H9 (cell line): Measurements from ENCODE around the gene MYRIP. TPM values are rescaled to one million over a fixed set of nuclear protein-coding genes. Genes with fewer than 3 reads are reported as not detected.

ENCODE experiments used
- DNase-seq: peaks from one replicate; pipeline ENCODE4 v3.0.0-alpha.2; 2017
- H2AFZ ChIP-seq: one replicate; pipeline ENCODE4 v1.6.1; 2013; ENCODE audit warnings: mild to moderate bottlenecking, low read length, control low read depth, moderate library complexity
- H2AK5ac ChIP-seq: 2 replicates; pipeline ENCODE4 v1.6.1; 2013; ENCODE audit warnings: low read length, control low read depth, mixed read lengths; ENCODE audit not compliant: insufficient read length
- H2BK120ac ChIP-seq: one replicate; pipeline ENCODE4 v1.6.1; 2013; ENCODE audit warnings: low read depth, mild to moderate bottlenecking, low read length, control low read depth, inconsistent platforms; ENCODE audit not compliant: poor library complexity, severe bottlenecking
- H2BK12ac ChIP-seq: 2 replicates; pipeline ENCODE4 v1.6.1; 2013; ENCODE audit warnings: low read length, control low read depth, mixed read lengths, low read depth; ENCODE audit not compliant: insufficient read length
- H2BK15ac ChIP-seq: 2 replicates; pipeline ENCODE4 v1.6.1; 2013; ENCODE audit warnings: low read depth, low read length, control low read depth
- H2BK20ac ChIP-seq: one replicate; pipeline ENCODE4 v1.6.1; 2013; ENCODE audit warnings: low read depth, mild to moderate bottlenecking, low read length, control low read depth, inconsistent platforms; ENCODE audit not compliant: poor library complexity, severe bottlenecking
- H2BK5ac ChIP-seq: 2 replicates; pipeline ENCODE4 v1.6.1; 2013; ENCODE audit warnings: low read length, control low read depth, mixed read lengths; ENCODE audit not compliant: insufficient read length
- H3K14ac ChIP-seq: 2 replicates; pipeline ENCODE4 v1.6.1; 2013; ENCODE audit warnings: low read length, control low read depth; ENCODE audit not compliant: insufficient read depth
- H3K18ac ChIP-seq: 2 replicates; pipeline ENCODE4 v1.6.1; 2013; ENCODE audit warnings: low read depth, mild to moderate bottlenecking, mixed read lengths, low read length, control low read depth; ENCODE audit not compliant: insufficient read length
- H3K23ac ChIP-seq: 2 replicates; pipeline ENCODE4 v1.6.1; 2013; ENCODE audit warnings: low read length, control low read depth, mixed read lengths, low read depth; ENCODE audit not compliant: insufficient read length
- H3K23me2 ChIP-seq: 2 replicates; pipeline ENCODE4 v1.6.1; 2013; ENCODE audit warnings: low read depth, mild to moderate bottlenecking, mixed read lengths, low read length, control low read depth; ENCODE audit not compliant: insufficient read length, poor library complexity, severe bottlenecking
- H3K27ac ChIP-seq: 2 replicates; pipeline ENCODE4 v1.5.1; 2013; ENCODE audit warnings: low read length, control low read depth, mixed read lengths, low read depth; ENCODE audit not compliant: insufficient read length
- H3K27me3 ChIP-seq: 2 replicates; pipeline ENCODE4 v1.6.1; 2013; ENCODE audit warnings: low read length, control low read depth, inconsistent platforms; ENCODE audit not compliant: insufficient read depth
- H3K4ac ChIP-seq: 2 replicates; pipeline ENCODE4 v1.6.1; 2013; ENCODE audit warnings: low read depth, mild to moderate bottlenecking, control low read depth, inconsistent platforms, low read length, moderate library complexity
- H3K4me1 ChIP-seq: 2 replicates; pipeline ENCODE4 v1.6.1; 2013; ENCODE audit warnings: low read length, control low read depth, inconsistent platforms; ENCODE audit not compliant: insufficient read depth
- H3K4me2 ChIP-seq: 2 replicates; pipeline ENCODE4 v1.6.1; 2013; ENCODE audit warnings: low read length, control low read depth, mixed read lengths; ENCODE audit not compliant: insufficient read length, insufficient read depth
- H3K56ac ChIP-seq: 2 replicates; pipeline ENCODE4 v1.6.1; 2013; ENCODE audit warnings: low read depth, mild to moderate bottlenecking, mixed read lengths, low read length, control low read depth; ENCODE audit not compliant: insufficient read length
- H3K79me1 ChIP-seq: 2 replicates; pipeline ENCODE4 v1.6.1; 2013; ENCODE audit warnings: low read depth, mild to moderate bottlenecking, moderate library complexity, low read length, control low read depth, inconsistent platforms; ENCODE audit not compliant: insufficient read depth, poor library complexity, severe bottlenecking
- H3K79me2 ChIP-seq: 2 replicates; pipeline ENCODE4 v1.6.1; 2013; ENCODE audit warnings: low read length, control low read depth, inconsistent platforms; ENCODE audit not compliant: insufficient read depth
- H3K9ac ChIP-seq: 2 replicates; pipeline ENCODE4 v1.6.1; 2013; ENCODE audit warnings: low read length, control low read depth, mixed read lengths; ENCODE audit not compliant: insufficient read length; ENCODE audit errors: extremely low read depth
- H3K9me3 ChIP-seq: one replicate; pipeline ENCODE4 v1.6.1; 2013; ENCODE audit warnings: low read depth, low read length, inconsistent platforms; ENCODE audit not compliant: control insufficient read depth
- H3T11ph ChIP-seq: one replicate; pipeline ENCODE4 v1.6.1; 2013; ENCODE audit warnings: mild to moderate bottlenecking, low read length, control low read depth, inconsistent platforms
- H4K20me1 ChIP-seq: one replicate; pipeline ENCODE4 v1.6.1; 2013; ENCODE audit not compliant: control insufficient read depth, insufficient read length, insufficient read depth
- H4K5ac ChIP-seq: 2 replicates; pipeline ENCODE4 v1.6.1; 2013; ENCODE audit warnings: low read depth, mild to moderate bottlenecking, mixed read lengths, low read length, control low read depth; ENCODE audit not compliant: insufficient read length
- H4K8ac ChIP-seq: replicated peaks from 2 replicates; pipeline ENCODE4 v1.6.1; 2013; ENCODE audit warnings: low read length, control low read depth, mixed read lengths, low read depth; ENCODE audit not compliant: insufficient read length
- H4K91ac ChIP-seq: 2 replicates; pipeline ENCODE4 v1.6.1; 2013; ENCODE audit warnings: low read depth, mild to moderate bottlenecking, moderate library complexity, mixed read lengths, low read length, control low read depth; ENCODE audit not compliant: insufficient read length
- H3K27ac Mint-ChIP-seq, 3 experiments: 2 replicates in 2 of 3; 3 replicates in 1 of 3; pipeline ENCODE4 v1.8.0; 2020 to 2021; ENCODE audit warnings: mixed read lengths in 3 of 3, mild to moderate bottlenecking in 1 of 3, moderate library complexity in 1 of 3
- H3K27me3 Mint-ChIP-seq: 2 replicates; pipeline ENCODE4 v1.8.0; 2021; ENCODE audit warnings: low read depth, mild to moderate bottlenecking, moderate library complexity, mixed read lengths
- H3K36me3 Mint-ChIP-seq, 3 experiments: 2 replicates in 2 of 3; 3 replicates in 1 of 3; pipeline ENCODE4 v1.8.0; 2020 to 2021; ENCODE audit warnings: low read depth in 3 of 3, mixed read lengths in 3 of 3; ENCODE audit not compliant: insufficient read depth in 1 of 3
- H3K4me1 Mint-ChIP-seq, 2 experiments: 2 replicates each; pipeline ENCODE4 v1.8.0; 2020; ENCODE audit warnings: mixed read lengths in 2 of 2
- H3K4me3 Mint-ChIP-seq, 2 experiments: 2 replicates in 1 of 2; 3 replicates in 1 of 2; pipeline ENCODE4 v1.8.0; 2020 to 2021; ENCODE audit warnings: mild to moderate bottlenecking in 2 of 2, mixed read lengths in 2 of 2, moderate library complexity in 1 of 2
- H3K9me3 Mint-ChIP-seq, 2 experiments: 2 replicates in 1 of 2; 3 replicates in 1 of 2; pipeline ENCODE4 v1.8.0; 2020; ENCODE audit warnings: mild to moderate bottlenecking in 2 of 2, mixed read lengths in 2 of 2, moderate library complexity in 1 of 2
- WGBS: extraction: QIAGEN DNeasy Blood & Tissue Kit; methylation state at CpG from one replicate; pipeline ENCODE4 v1.1.7; 2013; ENCODE audit warnings: missing lambda C conversion rate, low lambda C conversion rate, mixed read lengths; ENCODE audit not compliant: insufficient read length; ENCODE audit errors: extremely low coverage; 5-methylcytosine and 5-hydroxymethylcytosine counted together
- total RNA-seq: library from RNA; stranded (reverse); gene quantifications from 2 replicates; pipeline ENCODE4 v1.2.1, GENCODE V29; 2021
- TF ChIP-seq, protein P1 (sequence below): fragments of 200-600 bp; sonication (generic); conservative IDR thresholded peaks from 3 replicates; pipeline ENCODE4 v1.8.0; 2021; ENCODE audit warnings: antibody characterized with exemption, mild to moderate bottlenecking

MYRIP gene
- total RNA-seq, 1 experiment from 2014 or later: 1.8 TPM

- Histone ChIP-seq H3K23me2 (no peaks in the 10 kb centered on the region), H3K4ac (no peak overlapping the region), H3K9me3 (peaks cover 5% of the 10 kb centered on the region), H3K79me1 (no peaks in the 10 kb centered on the region), H4K5ac (no peak overlapping the region), H2BK12ac (no peak overlapping the region), H2BK120ac (no peak overlapping the region), H3T11ph (no peak overlapping the region), H2AFZ (no peak overlapping the region), H3K4me1 (no peaks in the 10 kb centered on the region; the same call in 1 of the 2 replicates), H2AK5ac (no peak overlapping the region), H4K8ac (no peak overlapping the region), H2BK15ac (no peak overlapping the region), H4K91ac (no peak overlapping the region), H3K4me2 (no peak overlapping the region), H3K14ac (no peak overlapping the region), H3K27me3 (no peaks in the 10 kb centered on the region), H3K79me2 (no peaks in the 10 kb centered on the region), H3K23ac (no peak overlapping the region), H2BK5ac (no peak overlapping the region), H3K56ac (no peak overlapping the region), H3K27ac (no peak overlapping the region), H3K9ac (no peak overlapping the region), H4K20me1 (no peaks in the 10 kb centered on the region), H2BK20ac (no peak overlapping the region), H3K18ac (no peak overlapping the region)
- peaks cover 11% of the 10 kb centered on the region in 2 experiments for H3K9me3 Mint-ChIP-seq
- peaks cover 17 to 23% of the 10 kb centered on the region in 2 experiments for H3K4me1 Mint-ChIP-seq
- no CpG with 5 or more reads among the region's 3 CpGs for WGBS
- TF ChIP-seq, protein P1, sequence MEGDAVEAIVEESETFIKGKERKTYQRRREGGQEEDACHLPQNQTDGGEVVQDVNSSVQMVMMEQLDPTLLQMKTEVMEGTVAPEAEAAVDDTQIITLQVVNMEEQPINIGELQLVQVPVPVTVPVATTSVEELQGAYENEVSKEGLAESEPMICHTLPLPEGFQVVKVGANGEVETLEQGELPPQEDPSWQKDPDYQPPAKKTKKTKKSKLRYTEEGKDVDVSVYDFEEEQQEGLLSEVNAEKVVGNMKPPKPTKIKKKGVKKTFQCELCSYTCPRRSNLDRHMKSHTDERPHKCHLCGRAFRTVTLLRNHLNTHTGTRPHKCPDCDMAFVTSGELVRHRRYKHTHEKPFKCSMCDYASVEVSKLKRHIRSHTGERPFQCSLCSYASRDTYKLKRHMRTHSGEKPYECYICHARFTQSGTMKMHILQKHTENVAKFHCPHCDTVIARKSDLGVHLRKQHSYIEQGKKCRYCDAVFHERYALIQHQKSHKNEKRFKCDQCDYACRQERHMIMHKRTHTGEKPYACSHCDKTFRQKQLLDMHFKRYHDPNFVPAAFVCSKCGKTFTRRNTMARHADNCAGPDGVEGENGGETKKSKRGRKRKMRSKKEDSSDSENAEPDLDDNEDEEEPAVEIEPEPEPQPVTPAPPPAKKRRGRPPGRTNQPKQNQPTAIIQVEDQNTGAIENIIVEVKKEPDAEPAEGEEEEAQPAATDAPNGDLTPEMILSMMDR: no peak
- H3K27me3 Mint-ChIP-seq: no peaks in the 10 kb centered on the region
- H3K27ac Mint-ChIP-seq: no peak overlapping the region
- H3K4me3 Mint-ChIP-seq: no peak overlapping the region
- H3K36me3 Mint-ChIP-seq: peaks cover 2 to 4% (median 3%) of the 10 kb centered on the region in 3 experiments; a peak in 5 of 7 replicates
- no peak for DNase-seq
Measured at GRCh38 chr3:40019376-40019775, 210.0 kb downstream of the MYRIP start.
